ENCODE results near the gene CCL27.

DNA sequence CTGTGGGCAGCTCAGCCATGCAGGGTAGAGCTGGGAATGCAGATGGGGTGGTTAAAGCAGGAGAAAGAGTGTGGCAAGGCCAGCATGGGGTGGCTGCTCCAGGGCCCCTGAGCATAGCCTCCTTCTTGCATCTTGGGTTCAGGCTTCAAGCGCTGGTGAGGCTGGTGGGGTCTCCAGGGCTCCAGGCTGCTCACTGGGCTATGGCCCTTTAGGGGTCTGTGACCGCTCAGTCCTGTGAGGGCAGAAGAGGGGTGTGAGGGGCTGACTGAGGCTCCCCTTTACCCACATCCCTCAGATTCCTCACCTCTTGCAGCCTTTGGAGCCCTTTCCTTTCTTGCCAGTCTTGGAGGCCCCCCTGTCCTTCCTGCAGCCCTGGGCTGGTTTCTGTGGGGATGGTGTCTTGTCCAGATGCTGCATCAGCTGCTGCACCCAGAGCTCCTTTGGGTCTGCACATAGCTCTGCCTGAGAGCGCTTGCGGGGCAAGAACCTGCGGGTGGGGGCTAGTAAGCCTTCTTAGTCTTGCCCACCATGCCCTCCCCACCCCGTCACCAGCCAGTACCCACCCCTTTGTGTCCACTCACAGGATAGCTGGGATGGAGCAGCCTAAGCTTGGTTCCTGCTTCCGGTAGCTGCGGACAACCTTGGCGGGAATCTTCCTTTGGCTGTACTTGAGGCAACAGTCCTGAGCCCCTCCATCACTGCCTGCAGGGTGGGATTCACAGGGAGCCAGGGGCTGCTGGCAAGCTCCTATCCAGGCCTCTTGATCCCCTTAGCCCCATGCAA lies 46.9 kb upstream of the CCL27 start:
- TF ChIP-seq CTCF (IDR thresholded peaks at IDR 0.05) (no peak), POLR2A (IDR thresholded peaks at IDR 0.05) (no peak)

All from esophagus squamous epithelium (tissue), 4 donors.